Lower leg skin (tissue), 3 donors: Measurements from ENCODE around the gene GTPBP2.

Source experiments
- CTCF ChIP-seq, 3 donors: fragments of 450-650 bp; IDR thresholded peaks; one replicate each; pipeline ENCODE4 v1.5.1; 2016; ENCODE audit warnings: antibody characterized with exemption in 3 of 3, mild to moderate bottlenecking in 3 of 3, moderate library complexity in 2 of 3
- POLR2A ChIP-seq, 2 donors: fragments of 450-650 bp; IDR thresholded peaks; one replicate each; pipeline ENCODE4 v1.6.1; 2016 to 2017; ENCODE audit warnings: antibody characterized with exemption in 2 of 2, mild to moderate bottlenecking in 1 of 2, moderate library complexity in 1 of 2

- TF ChIP-seq CTCF (IDR thresholded peaks at IDR 0.05) (no peak), POLR2A (IDR thresholded peaks at IDR 0.05) (no peak)
These were observed 44.5 kb upstream of the GTPBP2 start for GRCh38 chr6:43673444-43674084.
